Measurements from ENCODE around the gene SOX6.

Gene SOX6

GRCh38 chr11:16186680-16187079 is 169.7 kb downstream of the SOX6 start:
- no peaks in the 10 kb centered on the region for H3K9me2 ChIP-seq (replicated peaks; ENCODE audit: control insufficient read depth, low read length)
- H3K4me1 ChIP-seq (ENCODE audit: control insufficient read depth, low read length), result no peaks in the 10 kb centered on the region
- H3K9me3 ChIP-seq (ENCODE audit: control insufficient read depth, insufficient read depth, low read length), result no peaks in the 10 kb centered on the region
- H3K4me2 ChIP-seq (ENCODE audit: low read length), result no peak overlapping the region
- H4K20me1 ChIP-seq (ENCODE audit: control insufficient read depth, insufficient read depth, low read depth, low read length), result no peaks in the 10 kb centered on the region
- no peaks in the 10 kb centered on the region for H3K36me3 ChIP-seq (ENCODE audit: control insufficient read depth, low read length)
- H3K27ac ChIP-seq (ENCODE audit: low read depth, low read length), result no peak overlapping the region
- no peaks in the 10 kb centered on the region for H3K79me2 ChIP-seq (ENCODE audit: control insufficient read depth, low read length)
- no peaks in the 10 kb centered on the region for H3K27me3 ChIP-seq (ENCODE audit: control insufficient read depth, low read length)
- no peak overlapping the region for H3K4me3 ChIP-seq (ENCODE audit: low read length)
- H3F3A ChIP-seq (ENCODE audit: control insufficient read depth, insufficient read depth), result no peaks in the 10 kb centered on the region
- TF ChIP-seq CTCF (IDR thresholded peaks at IDR 0.05; ENCODE audit: low read depth, low read length, poor library complexity, severe bottlenecking), result no peak
- TF ChIP-seq EZH2phosphoT487 (IDR thresholded peaks at IDR 0.05; ENCODE audit: borderline replicate concordance, low read length), result no peak

- no peaks in the 10 kb centered on the region for H3K9me3 ChIP-seq (ENCODE audit: control insufficient read depth, insufficient read depth, low read length)
- no peak overlapping the region for H3K27ac ChIP-seq (ENCODE audit: low read depth, low read length)
- no peaks in the 10 kb centered on the region for H3F3A ChIP-seq (ENCODE audit: control insufficient read depth, insufficient read depth)
- no peaks in the 10 kb centered on the region for H3K4me1 ChIP-seq (ENCODE audit: control insufficient read depth, low read length)
- H3K4me2 ChIP-seq (ENCODE audit: low read length), result no peak overlapping the region
- TF ChIP-seq EZH2phosphoT487 (IDR thresholded peaks at IDR 0.05; ENCODE audit: borderline replicate concordance, low read length) (no peak), CTCF (IDR thresholded peaks at IDR 0.05; ENCODE audit: low read depth, low read length, poor library complexity, severe bottlenecking) (no peak)
- no peaks in the 10 kb centered on the region for H4K20me1 ChIP-seq (ENCODE audit: control insufficient read depth, insufficient read depth, low read depth, low read length)
- H3K4me3 ChIP-seq (ENCODE audit: low read length), result no peak overlapping the region
- no peaks in the 10 kb centered on the region for H3K79me2 ChIP-seq (ENCODE audit: control insufficient read depth, low read length)
- no peaks in the 10 kb centered on the region for H3K9me2 ChIP-seq (replicated peaks; ENCODE audit: control insufficient read depth, low read length)
- H3K36me3 ChIP-seq (ENCODE audit: control insufficient read depth, low read length), result no peaks in the 10 kb centered on the region
- no peaks in the 10 kb centered on the region for H3K27me3 ChIP-seq (ENCODE audit: control insufficient read depth, low read length)
These were observed 171.3 kb downstream of the SOX6 start for GRCh38 chr11:16185042-16185441.

- Histone ChIP-seq H3K9me2 (replicated peaks; ENCODE audit: control insufficient read depth, low read length) (no peaks in the 10 kb centered on the region), H3K27me3 (ENCODE audit: control insufficient read depth, low read length) (no peaks in the 10 kb centered on the region), H3K27ac (ENCODE audit: low read depth, low read length) (no peak overlapping the region), H3K4me2 (ENCODE audit: low read length) (no peak overlapping the region), H3K4me3 (ENCODE audit: low read length) (no peak overlapping the region), H3K36me3 (ENCODE audit: control insufficient read depth, low read length) (no peaks in the 10 kb centered on the region), H3K4me1 (ENCODE audit: control insufficient read depth, low read length) (no peaks in the 10 kb centered on the region), H3K9me3 (ENCODE audit: control insufficient read depth, insufficient read depth, low read length) (no peaks in the 10 kb centered on the region), H4K20me1 (ENCODE audit: control insufficient read depth, insufficient read depth, low read depth, low read length) (no peaks in the 10 kb centered on the region), H3F3A (ENCODE audit: control insufficient read depth, insufficient read depth) (no peaks in the 10 kb centered on the region), H3K79me2 (ENCODE audit: control insufficient read depth, low read length) (no peaks in the 10 kb centered on the region)
- TF ChIP-seq CTCF (IDR thresholded peaks at IDR 0.05; ENCODE audit: low read depth, low read length, poor library complexity, severe bottlenecking) (no peak), EZH2phosphoT487 (IDR thresholded peaks at IDR 0.05; ENCODE audit: borderline replicate concordance, low read length) (no peak)
These were observed 171.8 kb downstream of the SOX6 start for GRCh38 chr11:16184588-16184987.

- H4K20me1 ChIP-seq (ENCODE audit: control insufficient read depth, insufficient read depth, low read depth, low read length), result no peaks in the 10 kb centered on the region
- no peaks in the 10 kb centered on the region for H3K27me3 ChIP-seq (ENCODE audit: control insufficient read depth, low read length)
- no peaks in the 10 kb centered on the region for H3F3A ChIP-seq (ENCODE audit: control insufficient read depth, insufficient read depth)
- no peaks in the 10 kb centered on the region for H3K36me3 ChIP-seq (ENCODE audit: control insufficient read depth, low read length)
- no peak overlapping the region for H3K4me3 ChIP-seq (ENCODE audit: low read length)
- H3K27ac ChIP-seq (ENCODE audit: low read depth, low read length), result no peak overlapping the region
- no peak for TF ChIP-seq CTCF (IDR thresholded peaks at IDR 0.05; ENCODE audit: low read depth, low read length, poor library complexity, severe bottlenecking)
- H3K9me3 ChIP-seq (ENCODE audit: control insufficient read depth, insufficient read depth, low read length), result no peaks in the 10 kb centered on the region
- H3K4me2 ChIP-seq (ENCODE audit: low read length), result no peak overlapping the region
- H3K9me2 ChIP-seq (replicated peaks; ENCODE audit: control insufficient read depth, low read length), result no peaks in the 10 kb centered on the region
- H3K79me2 ChIP-seq (ENCODE audit: control insufficient read depth, low read length), result no peaks in the 10 kb centered on the region
- H3K4me1 ChIP-seq (ENCODE audit: control insufficient read depth, low read length), result no peaks in the 10 kb centered on the region
These were observed 173.8 kb downstream of the SOX6 start for GRCh38 chr11:16182553-16182952.
